Esophagus muscularis mucosa (tissue), 3 donors: ENCODE measurements around the gene SLC38A2.

Source experiments
- CTCF ChIP-seq, 3 experiments: fragments of 200-600 bp in 2 of 3; fragments of 450-650 bp in 1 of 3; sonication (generic) in 2 of 3; IDR thresholded peaks; one replicate each; pipeline ENCODE4 v1.5.1; 2017 to 2019; ENCODE audit warnings: antibody characterized with exemption in 3 of 3, mild to moderate bottlenecking in 2 of 3, moderate library complexity in 1 of 3
- POLR2AphosphoS5 ChIP-seq, 2 donors: sonication (generic); formaldehyde crosslinking; IDR thresholded peaks; one replicate each; pipeline ENCODE4 v1.6.1; 2017; ENCODE audit warnings: antibody characterized with exemption in 2 of 2

GRCh38 chr12:46357438-46358324, 14.9 kb downstream of the SLC38A2 start:
- TF ChIP-seq CTCF (IDR thresholded peaks at IDR 0.05), result no peak
- peak in 1 of 2 donors; percentile 33 for TF ChIP-seq POLR2AphosphoS5 (IDR thresholded peaks at IDR 0.05)
